H1 (cell line): ENCODE measurements around the gene EPN2. TPM values are rescaled to one million over a fixed set of nuclear protein-coding genes. Genes with fewer than 3 reads are reported as not detected.

Experiments used
- CTCF ChIA-PET: fragments of 300-600 bp; sonication (Branson Sonifier 250); formaldehyde crosslinking; loops from one replicate; lab custom pipeline; 2021; ENCODE audit not compliant: partially characterized antibody; lab: Charles Lee
- POLR2A ChIA-PET: fragments of 300-600 bp; sonication (Branson Sonifier 250); formaldehyde crosslinking; loops from one replicate; lab custom pipeline; 2021; ENCODE audit warnings: inconsistent platforms; ENCODE audit not compliant: partially characterized antibody; lab: Charles Lee
- DNase-seq, 2 experiments: peaks; one replicate each; pipeline versions ENCODE4 v3.0.0 to v3.0.0-alpha.2; 2010 to 2022; ENCODE audit warnings: low spot score in 2 of 2, low read depth in 1 of 2, mixed read lengths in 1 of 2
- FAIRE-seq: peaks from 2 replicates; lab custom pipeline; 2011; peaks lifted over from hg19 to GRCh38; lab: Jason Lieb, UNC
- H2AFZ ChIP-seq: 2 replicates; pipeline ENCODE4 v1.8.1; 2012; ENCODE audit warnings: low read length, inconsistent platforms
- H2AK5ac ChIP-seq: 2 replicates; pipeline ENCODE4 v1.6.1; 2013; ENCODE audit warnings: low read depth, low read length
- H2BK120ac ChIP-seq: replicated peaks from 2 replicates; pipeline ENCODE3; 2013; ENCODE audit warnings: low read depth, low read length, inconsistent platforms
- H2BK12ac ChIP-seq: 2 replicates; pipeline ENCODE4 v1.6.1; 2013; ENCODE audit warnings: low read depth, low read length
- H2BK15ac ChIP-seq: 2 replicates; pipeline ENCODE4 v1.6.1; 2013; ENCODE audit warnings: low read length
- H2BK20ac ChIP-seq: 2 replicates; pipeline ENCODE4 v1.6.1; 2013; ENCODE audit warnings: low read length
- H2BK5ac ChIP-seq: 2 replicates; pipeline ENCODE4 v1.6.1; 2013; ENCODE audit warnings: low read depth, low read length
- H3K14ac ChIP-seq: 2 replicates; pipeline ENCODE4 v1.6.1; 2013; ENCODE audit warnings: inconsistent platforms; ENCODE audit not compliant: insufficient read length
- H3K18ac ChIP-seq: 2 replicates; pipeline ENCODE4 v1.6.1; 2013; ENCODE audit warnings: low read length; ENCODE audit errors: extremely low read depth
- H3K23ac ChIP-seq: 2 replicates; pipeline ENCODE4 v1.6.1; 2013; ENCODE audit warnings: inconsistent platforms; ENCODE audit not compliant: insufficient read length
- H3K23me2 ChIP-seq: 2 replicates; pipeline ENCODE4 v1.6.1; 2013; ENCODE audit warnings: low read depth, low read length
- H3K27ac ChIP-seq: 2 replicates; pipeline ENCODE4 v1.6.1; 2011; ENCODE audit warnings: low read depth, low read length, inconsistent platforms
- H3K27me3 ChIP-seq, 4 experiments: replicated peaks in 1 of 4; 1 replicate in 1 of 4; 2 replicates in 3 of 4; pipeline versions ENCODE4 v1.6.1 to v1.8.1; 2011 to 2013; ENCODE audit warnings: low read length in 3 of 4, mild to moderate bottlenecking in 3 of 4, inconsistent platforms in 2 of 4, mixed read lengths in 2 of 4, moderate library complexity in 1 of 4; ENCODE audit not compliant: control insufficient read depth in 3 of 4, insufficient read depth in 3 of 4; ENCODE audit errors: extremely low read depth in 1 of 4
- H3K36me3 ChIP-seq, 4 experiments: 2 replicates each; pipeline versions ENCODE4 v1.6.1 to v1.8.1; 2011 to 2013; ENCODE audit warnings: mild to moderate bottlenecking in 4 of 4, low read length in 3 of 4, moderate library complexity in 2 of 4, control low read depth in 1 of 4, inconsistent platforms in 1 of 4; ENCODE audit not compliant: insufficient read depth in 4 of 4, control insufficient read depth in 2 of 4
- H3K4ac ChIP-seq: replicated peaks from 2 replicates; pipeline ENCODE3; 2013; ENCODE audit warnings: low read length, low read depth, mixed read lengths, inconsistent platforms; ENCODE audit not compliant: insufficient read length
- H3K4me1 ChIP-seq, 4 experiments: replicated peaks in 1 of 4; 1 replicate in 1 of 4; 2 replicates in 3 of 4; pipeline versions ENCODE4 v1.6.1 to v1.8.1; 2011 to 2013; ENCODE audit warnings: low read length in 3 of 4, inconsistent platforms in 2 of 4, mixed read lengths in 1 of 4; ENCODE audit not compliant: insufficient read depth in 4 of 4, control insufficient read depth in 3 of 4
- H3K4me2 ChIP-seq, 2 experiments: 2 replicates each; pipeline versions ENCODE4 v1.6.1 to v1.8.1; 2011 to 2013; ENCODE audit warnings: low read depth in 2 of 2, low read length in 2 of 2, control low read depth in 1 of 2, inconsistent platforms in 1 of 2, mild to moderate bottlenecking in 1 of 2; ENCODE audit not compliant: insufficient read depth in 1 of 2
- H3K4me3 ChIP-seq, 4 experiments: fragments of 200-600, 300-600 bp in 1 of 4; sonication (generic), shearing (Covaris generic), sonication (Bioruptor Twin) in 1 of 4; 2 replicates each; pipeline versions ENCODE4 v1.5.1 to v1.8.1; 2011 to 2016; ENCODE audit warnings: low read length in 4 of 4, low read depth in 3 of 4, control low read depth in 2 of 4, inconsistent platforms in 2 of 4, mild to moderate bottlenecking in 2 of 4, mixed read lengths in 1 of 4, moderate library complexity in 1 of 4; ENCODE audit not compliant: insufficient read depth in 2 of 4; ENCODE audit errors: extremely low read depth in 1 of 4
- H3K56ac ChIP-seq: replicated peaks from 2 replicates; pipeline ENCODE3; 2013; ENCODE audit warnings: low read depth, mild to moderate bottlenecking, mixed read lengths, low read length, inconsistent platforms; ENCODE audit not compliant: insufficient read length
- H3K79me1 ChIP-seq: 2 replicates; pipeline ENCODE4 v1.6.1; 2013; ENCODE audit warnings: low read depth, low read length, control low read depth
- H3K79me2 ChIP-seq, 2 experiments: 2 replicates each; pipeline versions ENCODE4 v1.6.1 to v1.8.1; 2012 to 2013; ENCODE audit warnings: low read length in 2 of 2, mild to moderate bottlenecking in 2 of 2, inconsistent platforms in 1 of 2; ENCODE audit not compliant: insufficient read depth in 2 of 2, control insufficient read depth in 1 of 2
- H3K9ac ChIP-seq, 4 experiments: replicated peaks in 1 of 4; 1 replicate in 1 of 4; 2 replicates in 3 of 4; pipeline versions ENCODE4 v1.6.1 to v1.8.1; 2011 to 2013; ENCODE audit warnings: low read depth in 3 of 4, low read length in 3 of 4, control low read depth in 2 of 4, mild to moderate bottlenecking in 2 of 4, moderate library complexity in 2 of 4, inconsistent platforms in 1 of 4; ENCODE audit errors: extremely low read depth in 1 of 4
- H3K9me3 ChIP-seq, 2 experiments: 2 replicates each; pipeline versions ENCODE4 v1.6.1 to v1.8.1; 2012 to 2013; ENCODE audit warnings: mild to moderate bottlenecking in 2 of 2, moderate library complexity in 2 of 2, control low read depth in 1 of 2, inconsistent platforms in 1 of 2, low read depth in 1 of 2, low read length in 1 of 2, mixed read lengths in 1 of 2; ENCODE audit not compliant: insufficient read depth in 2 of 2
- H4K20me1 ChIP-seq, 2 experiments: replicated peaks in 1 of 2; 2 replicates each; pipeline versions ENCODE3 to v1.8.1; 2011 to 2013; ENCODE audit warnings: inconsistent platforms in 2 of 2, low read length in 2 of 2, mild to moderate bottlenecking in 1 of 2; ENCODE audit not compliant: insufficient read depth in 2 of 2, control insufficient read depth in 1 of 2
- H4K5ac ChIP-seq: 2 replicates; pipeline ENCODE4 v1.6.1; 2013; ENCODE audit warnings: low read length, low read depth, mixed read lengths, inconsistent platforms; ENCODE audit not compliant: insufficient read length
- H4K8ac ChIP-seq: 2 replicates; pipeline ENCODE4 v1.8.0; 2013; ENCODE audit warnings: mild to moderate bottlenecking, moderate library complexity, low read length, inconsistent platforms; ENCODE audit not compliant: insufficient read depth; ENCODE audit errors: extremely low read depth
- H4K91ac ChIP-seq: replicated peaks from 2 replicates; pipeline ENCODE3; 2013; ENCODE audit warnings: low read length, mixed read lengths, inconsistent platforms; ENCODE audit not compliant: insufficient read length
- ASH2L ChIP-seq: fragments of 200-600, 300-600 bp; sonication (generic); IDR thresholded peaks from one replicate; pipeline ENCODE4 v1.7.1; 2017; ENCODE audit warnings: low read length
- BACH1 ChIP-seq: IDR thresholded peaks from 2 replicates; pipeline ENCODE4 v1.6.1; 2012; ENCODE audit warnings: low read length, improper control_type of control experiment
- CBX8 ChIP-seq: fragments of 300-800, 300-1000 bp; sonication (generic); IDR thresholded peaks from 2 replicates; pipeline ENCODE4 v1.7.1; 2016; ENCODE audit warnings: low read depth, low read length, borderline replicate concordance
- FOSL1 ChIP-seq: IDR thresholded peaks from 2 replicates; pipeline ENCODE4 v1.6.1; 2011; ENCODE audit warnings: mild to moderate bottlenecking, low read depth, low read length, moderate library complexity; ENCODE audit not compliant: insufficient read depth
- JUN ChIP-seq: IDR thresholded peaks from 2 replicates; pipeline ENCODE4 v1.6.1; 2011; ENCODE audit warnings: low read depth, mild to moderate bottlenecking, improper control_type of control experiment, low read length
- KDM4A ChIP-seq: IDR thresholded peaks from one replicate; pipeline ENCODE4 v1.7.1; 2012; ENCODE audit warnings: low read depth, mild to moderate bottlenecking, moderate library complexity, low read length, inconsistent platforms; ENCODE audit not compliant: severe bottlenecking
- NRF1 ChIP-seq: IDR thresholded peaks from 2 replicates; pipeline ENCODE4 v1.6.1; 2011; ENCODE audit warnings: mild to moderate bottlenecking, low read depth, low read length, improper control_type of control experiment
- POU5F1 ChIP-seq: IDR thresholded peaks from 2 replicates; pipeline ENCODE4 v1.6.1; 2011; ENCODE audit warnings: low read depth, mild to moderate bottlenecking, low read length, moderate library complexity
- SIRT6 ChIP-seq: IDR thresholded peaks from one replicate; pipeline ENCODE4 v1.7.1; 2012; ENCODE audit warnings: low read length, inconsistent platforms
- SP1 ChIP-seq: IDR thresholded peaks from 2 replicates; pipeline ENCODE4 v1.6.1; 2011; ENCODE audit warnings: low read depth, low read length
- SP4 ChIP-seq: IDR thresholded peaks from 2 replicates; pipeline ENCODE4 v1.6.1; 2012; ENCODE audit warnings: low read length, inconsistent platforms
- WGBS, 2 experiments: shearing (Covaris generic) in 1 of 2; methylation state at CpG; one replicate each; pipeline versions ENCODE4 v1.1.6 to v1.1.7; 2013 to 2015; ENCODE audit warnings: low lambda C conversion rate in 2 of 2, mixed read lengths in 2 of 2, inconsistent platforms in 1 of 2, low coverage in 1 of 2, missing lambda C conversion rate in 1 of 2; ENCODE audit not compliant: insufficient replicate concordance in 2 of 2, insufficient coverage in 1 of 2, insufficient read length in 1 of 2; ENCODE audit errors: extremely low coverage in 1 of 2, missing lambda C conversion rate in 1 of 2; 5-methylcytosine and 5-hydroxymethylcytosine counted together
- polyA plus RNA-seq, 7 experiments: library from polyadenylated mRNA; depleted of rRNA in 3 of 7; stranded (reverse) in 5 of 7; unstranded in 2 of 7; fragments of >200 nt in 5 of 7; fragments of 200-250 nt in 2 of 7; gene quantifications; 1 replicate in 5 of 7; 2 replicates in 1 of 7; 4 replicates in 1 of 7; pipeline versions ENCODE4 v1.2.1 to v1.2.3, GENCODE V29; 2011 to 2013; ENCODE audit warnings: missing spikeins in 2 of 7, mixed read lengths in 2 of 7
- total RNA-seq: library from RNA; stranded (reverse); fragmentation: NEBNext Ultra II Directional; extraction: Animal tissue kit (Norgen Biotek cat#: 25700); gene quantifications from 2 replicates; pipeline ENCODE4 v1.2.1, GENCODE V29; 2021

EPN2 gene
- total and polyA plus RNA-seq, 2 of the 8 experiments (the other 6 are each of a cell fraction or from before 2014, with no cell fraction given): 28.7 to 55.8 TPM

- Histone ChIP-seq H3K36me3 (peaks cover 0 to 7% (median 0%) of the 10 kb centered on the region in 4 experiments; a peak in 1 of 8 replicates), H3K23me2 (peaks cover 6% of the 10 kb centered on the region; the same call in 1 of the 2 replicates), H3K4ac (no peak overlapping the region), H3K79me2 (no peaks in the 10 kb centered on the region), H3K27ac (no peak overlapping the region), H2BK120ac (no peak overlapping the region), H3K56ac (no peak overlapping the region), H2AK5ac (no peak overlapping the region), H4K5ac (no peak overlapping the region), H3K18ac (no peak overlapping the region), H3K9me3 (no peaks in the 10 kb centered on the region)
- TF ChIP-seq JUN (no peak), NRF1 (no peak), FOSL1 (no peak), BACH1 (no peak), CBX8 (no peak), SIRT6 (no peak), SP4 (no peak), KDM4A (no peak), SP1 (no peak), ASH2L (no peak), POU5F1 (no peak)
- TF ChIP-seq, all 59 proteins: peak for 0
- H2BK20ac ChIP-seq: no peak overlapping the region
- no peak overlapping the region for H3K23ac ChIP-seq
- CTCF ChIA-PET: interaction anchor here (1.1 kb wide), 1 partner anchor 68 kb away, joined by 3 read pairs; no protein-coding TSS in a partner anchor
- no peak overlapping the region for H4K91ac ChIP-seq
- no peak overlapping the region for H3K4me2 ChIP-seq
- no peak overlapping the region for H3K14ac ChIP-seq
- H2BK15ac ChIP-seq: no peak overlapping the region
- H3K4me1 ChIP-seq: peaks cover 0 to 3% (median under 1%) of the 10 kb centered on the region in 4 experiments; a peak in 3 of 7 replicates
- no peak overlapping the region for H2AFZ ChIP-seq
- H2BK12ac ChIP-seq: no peak overlapping the region
- no peak overlapping the region for H4K8ac ChIP-seq
- H4K20me1 ChIP-seq: peaks cover 0 to 4% of the 10 kb centered on the region in 2 experiments
- POLR2A ChIA-PET: interaction anchor here (1.3 to 2.0 kb wide), 2 partner anchors 13 to 15 kb away, joined by 5 to 6 read pairs; no protein-coding TSS in a partner anchor
- WGBS, 2 experiments: 89% methylated on average over 7 of the region's 7 CpGs; no CpG with 5 or more reads in 1 of the 2 experiments
- FAIRE-seq (no peak), DNase-seq (no peak)
- H3K9ac ChIP-seq: no peak overlapping the region
- H2BK5ac ChIP-seq: no peak overlapping the region
- no peaks in the 10 kb centered on the region for H3K27me3 ChIP-seq
- H3K4me3 ChIP-seq: no peak overlapping the region
- H3K79me1 ChIP-seq: peaks cover 2% of the 10 kb centered on the region; the same call in 1 of the 2 replicates
Measured at GRCh38 chr17:19357351-19357750, 120.2 kb downstream of the EPN2 start.
